ENCODE data around the gene RGMA. TPM values are rescaled to one million over a fixed set of nuclear protein-coding genes. Genes with fewer than 3 reads are reported as not detected.

The RGMA gene
- total RNA-seq, 1 donor from 2014 or later: 37.0 TPM

GRCh38 chr15:93019971-93020370 is 69.0 kb downstream of the RGMA start:
- H3K4me3 Mint-ChIP-seq: no peak overlapping the region
- DNase-seq (ENCODE audit: extremely low spot score, unreplicated experiment): no peak
- H3K27ac Mint-ChIP-seq: no peak overlapping the region
- peaks cover 68% of the 10 kb centered on the region for H3K36me3 Mint-ChIP-seq
- no peaks in the 10 kb centered on the region for H3K27me3 Mint-ChIP-seq
- H3K9me3 Mint-ChIP-seq: no peaks in the 10 kb centered on the region
- peaks cover 3% of the 10 kb centered on the region for H3K4me1 Mint-ChIP-seq (ENCODE audit: unreplicated experiment)
- no peak for TF ChIP-seq CTCF (conservative IDR thresholded peaks at IDR 0.05)

- no peak for DNase-seq (ENCODE audit: extremely low spot score, unreplicated experiment)
- Mint-ChIP-seq H3K36me3 (peaks cover 65% of the 10 kb centered on the region), H3K4me3 (no peak overlapping the region), H3K27me3 (no peaks in the 10 kb centered on the region), H3K27ac (peak overlapping the region; percentile 2), H3K9me3 (no peaks in the 10 kb centered on the region), H3K4me1 (ENCODE audit: unreplicated experiment) (no peaks in the 10 kb centered on the region)
- TF ChIP-seq CTCF (conservative IDR thresholded peaks at IDR 0.05): no peak
Observed at GRCh38 chr15:93019090-93019489, 69.9 kb downstream of the RGMA start.

- H3K27ac Mint-ChIP-seq: no peak overlapping the region
- no peaks in the 10 kb centered on the region for H3K9me3 Mint-ChIP-seq
- no peaks in the 10 kb centered on the region for H3K4me1 Mint-ChIP-seq (ENCODE audit: unreplicated experiment)
- peaks cover 64% of the 10 kb centered on the region for H3K36me3 Mint-ChIP-seq
- H3K4me3 Mint-ChIP-seq: no peak overlapping the region
- H3K27me3 Mint-ChIP-seq: no peaks in the 10 kb centered on the region
- TF ChIP-seq CTCF (conservative IDR thresholded peaks at IDR 0.05): peak; percentile 55
- DNase-seq (ENCODE audit: extremely low spot score, unreplicated experiment): no peak
Observed at GRCh38 chr15:93018574-93018973, 70.4 kb downstream of the RGMA start.

- Mint-ChIP-seq H3K36me3 (peaks cover 61% of the 10 kb centered on the region), H3K27me3 (no peaks in the 10 kb centered on the region), H3K4me3 (no peak overlapping the region), H3K4me1 (ENCODE audit: unreplicated experiment) (no peaks in the 10 kb centered on the region), H3K27ac (no peak overlapping the region), H3K9me3 (no peaks in the 10 kb centered on the region)
- no peak for DNase-seq (ENCODE audit: extremely low spot score, unreplicated experiment)
- TF ChIP-seq CTCF (conservative IDR thresholded peaks at IDR 0.05): no peak
Observed at GRCh38 chr15:93017526-93017925, 71.5 kb downstream of the RGMA start.

GRCh38 chr15:93012786-93013185 is 76.2 kb downstream of the RGMA start:
- H3K9me3 Mint-ChIP-seq: no peaks in the 10 kb centered on the region
- peaks cover 49% of the 10 kb centered on the region for H3K36me3 Mint-ChIP-seq
- no peak overlapping the region for H3K27ac Mint-ChIP-seq
- H3K27me3 Mint-ChIP-seq: no peaks in the 10 kb centered on the region
- H3K4me3 Mint-ChIP-seq: no peak overlapping the region
- H3K4me1 Mint-ChIP-seq (ENCODE audit: unreplicated experiment): no peaks in the 10 kb centered on the region
- TF ChIP-seq CTCF (conservative IDR thresholded peaks at IDR 0.05): no peak
- no peak for DNase-seq (ENCODE audit: extremely low spot score, unreplicated experiment)

GRCh38 chr15:93007994-93008393 is 81.0 kb downstream of the RGMA start:
- TF ChIP-seq CTCF (conservative IDR thresholded peaks at IDR 0.05): no peak
- no peak overlapping the region for H3K4me3 Mint-ChIP-seq

More at GRCh38 chr15:93007994-93008393, 81.0 kb downstream of the RGMA start:
- Mint-ChIP-seq H3K27me3 (no peaks in the 10 kb centered on the region), H3K27ac (no peak overlapping the region), H3K4me1 (ENCODE audit: unreplicated experiment) (no peaks in the 10 kb centered on the region), H3K36me3 (peaks cover 60% of the 10 kb centered on the region), H3K9me3 (no peaks in the 10 kb centered on the region)
- DNase-seq (ENCODE audit: extremely low spot score, unreplicated experiment): no peak

Data from type B pancreatic cell (in vitro differentiated cells).